HG03159 (cell line): Measurements from ENCODE around the gene SLC25A22.
A peak's percentile ranks its signal among the peaks of the same experiment; 100 is the strongest.

Source experiments
- ATAC-seq: cut with Tn5 transposase; IDR thresholded peaks from one replicate; pipeline ENCODE4 v1.9.1; 2021; ENCODE audit warnings: mild to moderate bottlenecking, moderate library complexity; ENCODE audit not compliant: unreplicated experiment

Gene SLC25A22

GRCh38 chr11:804599-804964, 6.5 kb upstream of the SLC25A22 start:
- no peak for ATAC-seq

GRCh38 chr11:803770-804598, 5.9 kb upstream of the SLC25A22 start:
- no peak for ATAC-seq

DNA sequence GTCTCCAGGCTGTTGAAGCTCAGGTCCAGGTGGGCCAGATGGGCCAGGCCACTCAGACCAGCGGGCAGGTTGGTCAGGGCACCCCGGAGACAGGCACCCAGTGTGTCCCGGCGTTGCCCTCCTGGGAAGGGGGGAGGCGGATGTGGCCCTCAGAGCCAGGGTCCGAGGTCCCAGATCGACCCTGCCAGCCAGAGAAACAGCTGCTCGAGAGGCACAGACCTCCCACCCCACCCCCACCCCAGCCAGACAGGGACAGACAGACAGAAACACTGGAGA, 5.3 kb upstream of the SLC25A22 start:
- ATAC-seq: no peak

GRCh38 chr11:802693-803466, 4.8 kb upstream of the SLC25A22 start:
- ATAC-seq: no peak

DNA sequence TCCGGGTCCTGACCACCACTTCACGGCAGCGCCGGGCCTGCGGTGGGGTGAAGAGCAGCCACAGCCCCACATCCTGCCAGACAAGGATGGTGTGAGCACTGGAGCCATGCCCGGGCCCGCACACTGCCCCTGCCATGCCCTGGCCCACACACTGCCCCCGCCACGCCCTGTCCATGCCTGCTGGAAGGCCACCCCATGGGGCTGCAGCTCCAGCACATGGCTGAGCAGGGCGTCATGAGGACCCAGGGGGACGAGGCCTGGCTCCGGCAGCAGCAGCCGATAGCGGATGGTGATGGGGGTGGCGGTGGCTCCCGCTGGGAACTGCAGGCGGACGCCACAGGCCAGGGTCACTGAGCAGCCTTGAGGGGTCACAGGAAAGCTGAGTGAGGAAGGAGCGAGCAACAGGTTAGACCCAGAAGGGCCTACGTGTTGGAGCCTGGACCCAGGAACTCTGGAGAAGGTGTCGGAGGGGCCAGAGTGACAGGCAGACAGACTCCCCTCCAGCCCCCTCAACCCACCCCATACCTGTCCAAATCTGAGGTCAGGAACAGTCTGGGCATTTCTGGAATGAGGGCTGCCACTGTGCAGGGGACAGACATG, 4.0 kb upstream of the SLC25A22 start:
- no peak for ATAC-seq

DNA sequence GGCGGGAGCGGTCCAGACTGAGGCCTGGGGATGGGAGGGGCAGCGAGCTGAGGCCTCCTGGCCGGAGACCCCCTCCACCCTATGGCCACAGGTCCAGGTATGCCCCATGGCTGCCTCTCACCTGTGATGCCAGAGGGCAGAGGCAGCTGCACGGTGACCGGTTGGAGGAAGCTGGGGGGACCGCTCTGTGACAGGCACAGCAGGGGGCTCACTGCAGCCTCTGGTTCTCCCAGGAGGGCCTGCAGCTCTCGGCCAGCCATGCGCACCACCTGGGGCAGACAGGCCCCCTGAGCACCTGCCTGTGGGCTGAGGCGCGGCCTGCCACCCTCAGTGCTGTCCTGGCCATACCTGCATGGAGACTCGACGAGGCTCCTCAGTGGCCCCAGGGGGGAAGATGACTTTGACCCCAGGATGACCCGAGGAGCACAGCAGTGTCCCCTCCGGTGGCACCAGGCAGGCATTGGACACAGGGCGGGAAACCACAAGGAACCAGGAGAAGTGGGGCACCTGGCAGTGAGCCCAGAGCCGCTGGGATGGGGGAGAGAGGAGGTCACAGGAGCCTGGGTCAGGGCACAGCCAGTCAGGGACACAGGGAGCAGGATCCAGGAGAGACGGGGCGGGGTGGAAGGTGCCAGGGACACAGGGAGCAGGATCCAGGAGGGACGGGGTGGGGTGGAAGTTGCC, 3.2 kb upstream of the SLC25A22 start:
- no peak for ATAC-seq

GRCh38 chr11:800473-800872, 2.4 kb upstream of the SLC25A22 start:
- no peak for ATAC-seq

- ATAC-seq: no peak
These were observed 1.7 kb upstream of the SLC25A22 start for GRCh38 chr11:799641-800316.

DNA sequence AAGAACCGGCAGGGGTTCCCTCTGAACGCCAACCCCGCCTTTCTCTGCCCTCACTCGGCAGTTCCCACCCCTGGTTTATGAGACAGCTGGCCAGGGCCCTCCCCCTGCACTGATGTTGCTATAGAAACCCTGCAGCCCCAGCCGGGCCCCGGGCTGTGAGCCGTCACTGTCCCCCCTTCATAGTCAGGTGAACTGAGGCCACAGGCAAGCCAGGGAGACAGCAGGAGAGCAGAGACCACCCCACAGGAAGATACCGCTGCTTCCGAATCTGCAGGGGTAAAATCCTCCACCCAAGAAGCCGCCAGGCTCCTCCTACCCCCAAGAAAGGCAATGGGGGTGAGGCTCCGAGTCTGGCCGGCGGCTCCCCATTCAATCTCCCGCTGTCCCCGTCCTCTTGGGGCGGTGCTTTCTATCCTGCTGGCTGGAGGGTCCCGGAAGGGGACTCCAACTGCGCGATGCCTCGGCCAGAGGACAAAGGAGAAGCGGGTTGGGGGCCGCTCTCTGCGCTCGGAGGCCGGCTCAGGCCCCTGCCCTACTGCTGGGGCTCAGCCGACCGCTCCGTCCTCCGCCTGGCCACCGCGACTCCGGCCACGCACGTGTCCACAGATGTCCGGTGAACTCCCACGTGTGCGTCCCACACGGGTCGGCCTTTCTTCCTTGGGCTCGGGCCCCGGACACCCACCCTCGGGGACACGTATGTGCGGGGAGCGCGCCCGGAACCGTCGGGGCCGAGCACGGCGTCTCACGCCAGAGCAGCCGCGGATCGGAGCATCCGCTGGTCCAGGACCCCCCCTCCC, 587 bp downstream of the SLC25A22 start:
- peak; percentile 45 for ATAC-seq

DNA sequence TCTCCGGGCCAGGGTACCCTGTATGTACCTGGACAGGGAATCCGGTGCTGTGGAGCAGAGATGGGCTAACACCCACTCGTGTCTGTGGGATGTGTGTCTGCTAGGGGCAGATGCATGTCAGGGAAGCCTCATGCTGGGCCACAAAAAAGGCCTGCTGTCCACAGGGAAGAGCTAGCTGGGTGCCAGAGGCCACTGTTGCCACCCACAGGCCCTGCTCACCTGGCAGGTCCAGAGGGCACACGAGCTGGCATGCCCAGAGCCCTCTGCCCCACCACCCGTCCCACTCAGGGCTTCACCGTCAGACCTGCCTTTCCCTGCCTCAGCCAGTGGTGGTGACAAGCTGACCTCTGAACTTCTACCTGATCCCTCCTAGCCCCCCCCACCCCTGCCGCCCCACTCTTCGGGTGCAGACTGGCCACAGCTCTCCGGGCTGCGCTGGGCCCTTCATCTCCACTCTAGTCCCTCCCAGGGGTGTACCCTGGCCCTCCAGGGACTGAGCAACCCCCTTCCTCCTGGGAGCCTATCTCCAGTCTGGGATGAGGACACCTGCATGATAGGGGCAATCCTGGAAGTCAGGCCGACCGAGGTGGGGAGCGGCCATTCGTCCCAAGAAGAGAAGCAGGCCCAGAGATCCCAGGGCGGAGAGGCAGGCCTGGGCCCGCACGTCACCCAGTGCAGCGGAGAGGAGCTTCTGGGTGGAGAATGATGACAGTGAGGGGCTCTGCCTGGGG, 1.4 kb downstream of the SLC25A22 start:
- no peak for ATAC-seq

DNA sequence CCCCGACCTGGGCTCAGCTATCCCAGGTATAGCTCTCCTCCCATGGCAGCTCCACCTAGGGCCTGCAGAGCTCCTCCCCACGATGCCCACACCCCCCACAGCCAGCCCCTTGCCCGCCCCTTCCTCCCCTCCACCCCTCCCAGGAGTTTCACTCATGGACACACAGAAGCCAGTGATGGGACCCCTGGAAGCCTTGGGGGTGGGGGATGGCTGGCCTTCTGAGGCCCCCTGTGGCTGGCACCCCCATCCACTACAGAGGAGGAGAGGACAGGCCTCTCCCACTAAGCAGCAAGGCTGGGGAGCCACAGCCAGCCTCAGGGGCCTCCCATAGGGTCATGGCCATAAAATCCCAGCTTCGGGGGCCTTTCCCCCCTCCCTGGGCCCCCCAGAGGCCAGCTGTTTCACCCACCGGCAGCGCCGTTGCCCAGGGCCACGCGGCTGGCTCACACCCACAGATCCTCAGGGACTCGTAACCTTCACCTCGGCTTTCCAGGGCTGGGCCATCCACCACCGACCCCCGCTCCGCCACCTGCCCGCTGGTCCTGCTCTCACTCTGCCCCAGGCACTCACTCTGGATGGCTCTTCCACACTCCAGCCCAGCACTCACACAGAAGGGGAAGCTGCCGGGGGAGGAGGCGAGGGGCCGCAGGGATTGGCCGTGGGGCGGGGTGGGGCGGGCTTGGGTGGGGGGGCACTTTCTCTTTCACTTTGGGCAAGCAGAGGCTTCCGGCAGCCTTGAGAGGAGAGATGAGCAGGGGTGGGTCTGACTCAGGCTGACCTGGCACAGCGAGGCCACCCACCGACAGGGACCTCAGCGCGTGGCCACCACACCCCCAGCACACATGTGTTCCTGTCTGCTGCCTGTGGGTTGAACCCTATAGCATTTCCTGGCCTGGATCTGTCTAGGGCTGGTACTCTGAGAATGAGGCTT, 2.2 kb downstream of the SLC25A22 start:
- peak; percentile 31 for ATAC-seq

- ATAC-seq: no peak
These were observed 3.1 kb downstream of the SLC25A22 start for GRCh38 chr11:794766-795633.

- ATAC-seq: no peak
These were observed 3.9 kb downstream of the SLC25A22 start for GRCh38 chr11:794013-794765.

GRCh38 chr11:793556-793955, 4.5 kb downstream of the SLC25A22 start:
- ATAC-seq: no peak

GRCh38 chr11:792873-793272, 5.2 kb downstream of the SLC25A22 start:
- ATAC-seq: no peak

GRCh38 chr11:792535-792821, 5.6 kb downstream of the SLC25A22 start:
- ATAC-seq: no peak
